WTC11 (cell line): Measurements from ENCODE around the gene TSPAN31. TPM values are rescaled to one million over a fixed set of nuclear protein-coding genes. Genes with fewer than 3 reads are reported as not detected.

Experiments used
- ARID4B ChIP-seq: sonication (generic); formaldehyde crosslinking; IDR thresholded peaks from 2 replicates; pipeline ENCODE4 v1.8.0; 2023; ENCODE audit warnings: missing genetic modification reagents, mild to moderate bottlenecking, borderline replicate concordance
- E2F4 ChIP-seq: sonication (generic); formaldehyde crosslinking; IDR thresholded peaks from 2 replicates; pipeline ENCODE4 v1.8.1; 2022; ENCODE audit warnings: low read depth, mild to moderate bottlenecking, moderate library complexity, missing genetic modification reagents, borderline replicate concordance
- E2F5 ChIP-seq: sonication (generic); formaldehyde crosslinking; IDR thresholded peaks from 2 replicates; pipeline ENCODE4 v1.8.1; 2022; ENCODE audit warnings: mild to moderate bottlenecking, moderate library complexity, missing genetic modification reagents
- GTF2I ChIP-seq: fragments of 250-450 bp; sonication (Bioruptor Pico); conservative IDR thresholded peaks from 2 replicates; pipeline ENCODE4 v1.4.0; 2021; ENCODE audit warnings: mild to moderate bottlenecking
- IRF2 ChIP-seq: sonication (generic); formaldehyde crosslinking; IDR thresholded peaks from 2 replicates; pipeline ENCODE4 v1.8.0; 2022; ENCODE audit warnings: low read depth, missing genetic modification reagents, borderline replicate concordance
- NFE2L1 ChIP-seq: sonication (generic); formaldehyde crosslinking; IDR thresholded peaks from 2 replicates; pipeline ENCODE4 v1.8.1; 2023; ENCODE audit warnings: missing genetic modification reagents
- NR2C2 ChIP-seq: sonication (generic); formaldehyde crosslinking; IDR thresholded peaks from 2 replicates; pipeline ENCODE4 v1.8.0; 2022; ENCODE audit warnings: mild to moderate bottlenecking, missing genetic modification reagents
- NR3C1 ChIP-seq: sonication (generic); formaldehyde crosslinking; conservative IDR thresholded peaks from 2 replicates; pipeline ENCODE4 v1.8.1; 2023; ENCODE audit warnings: low read depth, mild to moderate bottlenecking, missing genetic modification reagents
- RORB ChIP-seq: fragments of 250-450 bp; sonication (Bioruptor Pico); IDR thresholded peaks from 2 replicates; pipeline ENCODE4 v1.9.0; 2021; ENCODE audit warnings: mild to moderate bottlenecking
- SMAD4 ChIP-seq: sonication (generic); formaldehyde crosslinking; IDR thresholded peaks from 2 replicates; pipeline ENCODE4 v1.8.0; 2022; ENCODE audit warnings: mild to moderate bottlenecking, missing genetic modification reagents
- ZNF263 ChIP-seq: sonication (generic); formaldehyde crosslinking; IDR thresholded peaks from 2 replicates; pipeline ENCODE4 v1.8.1; 2022; ENCODE audit warnings: low read depth, mild to moderate bottlenecking, moderate library complexity, missing genetic modification reagents
- ZNF423 ChIP-seq: fragments of 250-450 bp; sonication (Bioruptor Pico); IDR thresholded peaks from 2 replicates; pipeline ENCODE4 v2.1.2; 2022; ENCODE audit warnings: mild to moderate bottlenecking, moderate library complexity
- ZNF671 ChIP-seq: fragments of 250-450 bp; sonication (Bioruptor Pico); IDR thresholded peaks from 2 replicates; pipeline ENCODE4 v1.8.0; 2021; ENCODE audit warnings: mild to moderate bottlenecking
- total RNA-seq: library from RNA; stranded (reverse); gene quantifications from 3 replicates; pipeline ENCODE4 v1.2.3, GENCODE V29; 2021
- TF ChIP-seq, protein P1 (sequence below): fragments of 200-600 bp; IDR thresholded peaks from 2 replicates; pipeline ENCODE4 v1.8.0; 2022; ENCODE audit warnings: antibody characterized with exemption
- TF ChIP-seq, protein P2 (sequence below): fragments of 250-450 bp; sonication (Bioruptor Pico); IDR thresholded peaks from 2 replicates; pipeline ENCODE4 v1.9.0; 2021; ENCODE audit warnings: mild to moderate bottlenecking, borderline replicate concordance
- TF ChIP-seq, protein P3 (sequence below): sonication (generic); formaldehyde crosslinking; IDR thresholded peaks from 2 replicates; pipeline ENCODE4 v1.8.1; 2023; ENCODE audit warnings: mild to moderate bottlenecking, missing genetic modification reagents, borderline replicate concordance
- TF ChIP-seq, protein P4 (sequence below): sonication (generic); formaldehyde crosslinking; IDR thresholded peaks from 2 replicates; pipeline ENCODE4 v1.8.1; 2023; ENCODE audit warnings: mild to moderate bottlenecking, missing genetic modification reagents
- TF ChIP-seq, protein P5 (sequence below): fragments of 250-450 bp; sonication (Bioruptor Pico); conservative IDR thresholded peaks from 2 replicates; pipeline ENCODE4 v1.9.0; 2021; ENCODE audit warnings: mild to moderate bottlenecking

The TSPAN31 gene
- total RNA-seq, 1 experiment from 2014 or later, result 9.9 TPM

- 0 out of 2 replicates have a peak, but pooled peaks have one; percentile 53 for TF ChIP-seq GTF2I (CRISPR knock-in tag)
- TF ChIP-seq SMAD4 (CRISPR knock-in tag), result no peak
- TF ChIP-seq NFE2L1 (CRISPR knock-in tag), result peak; percentile 16; the same call in 1 of the 2 replicates
- TF ChIP-seq, protein P1, sequence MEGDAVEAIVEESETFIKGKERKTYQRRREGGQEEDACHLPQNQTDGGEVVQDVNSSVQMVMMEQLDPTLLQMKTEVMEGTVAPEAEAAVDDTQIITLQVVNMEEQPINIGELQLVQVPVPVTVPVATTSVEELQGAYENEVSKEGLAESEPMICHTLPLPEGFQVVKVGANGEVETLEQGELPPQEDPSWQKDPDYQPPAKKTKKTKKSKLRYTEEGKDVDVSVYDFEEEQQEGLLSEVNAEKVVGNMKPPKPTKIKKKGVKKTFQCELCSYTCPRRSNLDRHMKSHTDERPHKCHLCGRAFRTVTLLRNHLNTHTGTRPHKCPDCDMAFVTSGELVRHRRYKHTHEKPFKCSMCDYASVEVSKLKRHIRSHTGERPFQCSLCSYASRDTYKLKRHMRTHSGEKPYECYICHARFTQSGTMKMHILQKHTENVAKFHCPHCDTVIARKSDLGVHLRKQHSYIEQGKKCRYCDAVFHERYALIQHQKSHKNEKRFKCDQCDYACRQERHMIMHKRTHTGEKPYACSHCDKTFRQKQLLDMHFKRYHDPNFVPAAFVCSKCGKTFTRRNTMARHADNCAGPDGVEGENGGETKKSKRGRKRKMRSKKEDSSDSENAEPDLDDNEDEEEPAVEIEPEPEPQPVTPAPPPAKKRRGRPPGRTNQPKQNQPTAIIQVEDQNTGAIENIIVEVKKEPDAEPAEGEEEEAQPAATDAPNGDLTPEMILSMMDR, result no peak
- TF ChIP-seq ZNF671 (CRISPR knock-in tag), result no peak
- no peak for TF ChIP-seq IRF2 (CRISPR knock-in tag)
- TF ChIP-seq NR3C1 (CRISPR knock-in tag), result no peak
- no peak; the same call in 1 of the 2 replicates for TF ChIP-seq E2F5 (CRISPR knock-in tag)
- TF ChIP-seq ARID4B (CRISPR knock-in tag), result peak; percentile 93
- no peak for TF ChIP-seq NR2C2 (CRISPR knock-in tag)
- TF ChIP-seq, protein P2, sequence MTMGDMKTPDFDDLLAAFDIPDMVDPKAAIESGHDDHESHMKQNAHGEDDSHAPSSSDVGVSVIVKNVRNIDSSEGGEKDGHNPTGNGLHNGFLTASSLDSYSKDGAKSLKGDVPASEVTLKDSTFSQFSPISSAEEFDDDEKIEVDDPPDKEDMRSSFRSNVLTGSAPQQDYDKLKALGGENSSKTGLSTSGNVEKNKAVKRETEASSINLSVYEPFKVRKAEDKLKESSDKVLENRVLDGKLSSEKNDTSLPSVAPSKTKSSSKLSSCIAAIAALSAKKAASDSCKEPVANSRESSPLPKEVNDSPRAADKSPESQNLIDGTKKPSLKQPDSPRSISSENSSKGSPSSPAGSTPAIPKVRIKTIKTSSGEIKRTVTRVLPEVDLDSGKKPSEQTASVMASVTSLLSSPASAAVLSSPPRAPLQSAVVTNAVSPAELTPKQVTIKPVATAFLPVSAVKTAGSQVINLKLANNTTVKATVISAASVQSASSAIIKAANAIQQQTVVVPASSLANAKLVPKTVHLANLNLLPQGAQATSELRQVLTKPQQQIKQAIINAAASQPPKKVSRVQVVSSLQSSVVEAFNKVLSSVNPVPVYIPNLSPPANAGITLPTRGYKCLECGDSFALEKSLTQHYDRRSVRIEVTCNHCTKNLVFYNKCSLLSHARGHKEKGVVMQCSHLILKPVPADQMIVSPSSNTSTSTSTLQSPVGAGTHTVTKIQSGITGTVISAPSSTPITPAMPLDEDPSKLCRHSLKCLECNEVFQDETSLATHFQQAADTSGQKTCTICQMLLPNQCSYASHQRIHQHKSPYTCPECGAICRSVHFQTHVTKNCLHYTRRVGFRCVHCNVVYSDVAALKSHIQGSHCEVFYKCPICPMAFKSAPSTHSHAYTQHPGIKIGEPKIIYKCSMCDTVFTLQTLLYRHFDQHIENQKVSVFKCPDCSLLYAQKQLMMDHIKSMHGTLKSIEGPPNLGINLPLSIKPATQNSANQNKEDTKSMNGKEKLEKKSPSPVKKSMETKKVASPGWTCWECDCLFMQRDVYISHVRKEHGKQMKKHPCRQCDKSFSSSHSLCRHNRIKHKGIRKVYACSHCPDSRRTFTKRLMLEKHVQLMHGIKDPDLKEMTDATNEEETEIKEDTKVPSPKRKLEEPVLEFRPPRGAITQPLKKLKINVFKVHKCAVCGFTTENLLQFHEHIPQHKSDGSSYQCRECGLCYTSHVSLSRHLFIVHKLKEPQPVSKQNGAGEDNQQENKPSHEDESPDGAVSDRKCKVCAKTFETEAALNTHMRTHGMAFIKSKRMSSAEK (CRISPR knock-in tag), result no peak
- TF ChIP-seq, protein P3, sequence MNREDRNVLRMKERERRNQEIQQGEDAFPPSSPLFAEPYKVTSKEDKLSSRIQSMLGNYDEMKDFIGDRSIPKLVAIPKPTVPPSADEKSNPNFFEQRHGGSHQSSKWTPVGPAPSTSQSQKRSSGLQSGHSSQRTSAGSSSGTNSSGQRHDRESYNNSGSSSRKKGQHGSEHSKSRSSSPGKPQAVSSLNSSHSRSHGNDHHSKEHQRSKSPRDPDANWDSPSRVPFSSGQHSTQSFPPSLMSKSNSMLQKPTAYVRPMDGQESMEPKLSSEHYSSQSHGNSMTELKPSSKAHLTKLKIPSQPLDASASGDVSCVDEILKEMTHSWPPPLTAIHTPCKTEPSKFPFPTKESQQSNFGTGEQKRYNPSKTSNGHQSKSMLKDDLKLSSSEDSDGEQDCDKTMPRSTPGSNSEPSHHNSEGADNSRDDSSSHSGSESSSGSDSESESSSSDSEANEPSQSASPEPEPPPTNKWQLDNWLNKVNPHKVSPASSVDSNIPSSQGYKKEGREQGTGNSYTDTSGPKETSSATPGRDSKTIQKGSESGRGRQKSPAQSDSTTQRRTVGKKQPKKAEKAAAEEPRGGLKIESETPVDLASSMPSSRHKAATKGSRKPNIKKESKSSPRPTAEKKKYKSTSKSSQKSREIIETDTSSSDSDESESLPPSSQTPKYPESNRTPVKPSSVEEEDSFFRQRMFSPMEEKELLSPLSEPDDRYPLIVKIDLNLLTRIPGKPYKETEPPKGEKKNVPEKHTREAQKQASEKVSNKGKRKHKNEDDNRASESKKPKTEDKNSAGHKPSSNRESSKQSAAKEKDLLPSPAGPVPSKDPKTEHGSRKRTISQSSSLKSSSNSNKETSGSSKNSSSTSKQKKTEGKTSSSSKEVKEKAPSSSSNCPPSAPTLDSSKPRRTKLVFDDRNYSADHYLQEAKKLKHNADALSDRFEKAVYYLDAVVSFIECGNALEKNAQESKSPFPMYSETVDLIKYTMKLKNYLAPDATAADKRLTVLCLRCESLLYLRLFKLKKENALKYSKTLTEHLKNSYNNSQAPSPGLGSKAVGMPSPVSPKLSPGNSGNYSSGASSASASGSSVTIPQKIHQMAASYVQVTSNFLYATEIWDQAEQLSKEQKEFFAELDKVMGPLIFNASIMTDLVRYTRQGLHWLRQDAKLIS (CRISPR knock-in tag), result peak; percentile 84; the same call in 1 of the 2 replicates
- TF ChIP-seq, protein P4, sequence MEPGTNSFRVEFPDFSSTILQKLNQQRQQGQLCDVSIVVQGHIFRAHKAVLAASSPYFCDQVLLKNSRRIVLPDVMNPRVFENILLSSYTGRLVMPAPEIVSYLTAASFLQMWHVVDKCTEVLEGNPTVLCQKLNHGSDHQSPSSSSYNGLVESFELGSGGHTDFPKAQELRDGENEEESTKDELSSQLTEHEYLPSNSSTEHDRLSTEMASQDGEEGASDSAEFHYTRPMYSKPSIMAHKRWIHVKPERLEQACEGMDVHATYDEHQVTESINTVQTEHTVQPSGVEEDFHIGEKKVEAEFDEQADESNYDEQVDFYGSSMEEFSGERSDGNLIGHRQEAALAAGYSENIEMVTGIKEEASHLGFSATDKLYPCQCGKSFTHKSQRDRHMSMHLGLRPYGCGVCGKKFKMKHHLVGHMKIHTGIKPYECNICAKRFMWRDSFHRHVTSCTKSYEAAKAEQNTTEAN, result peak; percentile 64; the same call in 1 of the 2 replicates
- no peak for TF ChIP-seq RORB (CRISPR knock-in tag)
- no peak for TF ChIP-seq ZNF263
- TF ChIP-seq E2F4 (CRISPR knock-in tag), result no peak
- no peak for TF ChIP-seq ZNF423 (CRISPR knock-in tag)
- TF ChIP-seq, protein P5, sequence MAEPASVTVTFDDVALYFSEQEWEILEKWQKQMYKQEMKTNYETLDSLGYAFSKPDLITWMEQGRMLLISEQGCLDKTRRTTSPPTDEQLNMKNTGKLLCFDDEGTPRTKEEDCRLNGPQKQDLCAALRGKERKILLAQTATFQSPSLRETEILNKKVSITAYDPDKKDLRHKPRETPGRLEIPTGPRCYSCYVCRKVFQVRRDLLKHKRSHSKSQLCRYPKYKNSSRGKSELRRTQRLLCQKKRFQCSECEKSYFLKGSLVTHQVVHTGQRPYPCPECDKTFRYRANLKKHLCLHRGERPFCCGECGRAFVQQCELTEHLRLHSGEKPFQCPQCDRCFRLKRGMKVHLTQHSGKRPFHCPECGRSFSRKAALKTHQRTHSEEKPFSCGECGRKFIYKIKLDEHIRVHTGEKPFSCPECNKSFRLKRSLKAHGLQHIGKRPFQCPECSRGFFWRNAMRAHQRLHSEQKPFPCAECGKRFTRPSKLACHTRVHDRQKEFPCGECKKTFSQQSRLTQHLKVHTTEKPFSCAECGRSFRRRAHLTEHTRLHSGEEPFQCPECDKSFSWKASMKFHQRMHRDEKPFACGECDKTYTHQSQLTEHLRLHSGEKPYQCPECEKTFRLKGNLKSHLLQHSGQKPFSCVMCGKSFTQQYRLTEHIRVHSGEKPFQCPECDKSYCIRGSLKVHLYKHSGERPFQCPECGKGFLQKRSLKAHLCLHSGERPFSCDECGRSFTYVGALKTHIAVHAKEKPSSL (CRISPR knock-in tag), result no peak
Observed at GRCh38 chr12:57771873-57772428, 27.1 kb downstream of the TSPAN31 start, which contains the start of gene METTL1 (continued).
